ENCODE measurements around the gene RALGAPA1.
A peak's percentile ranks its signal among the peaks of the same experiment; 100 is the strongest.
"Not testable (repeated sequence)": the region's sequence is repeated elsewhere in the genome, so short reads cannot be mapped to it uniquely, and the experiment has no call there.

Gene RALGAPA1

DNA sequence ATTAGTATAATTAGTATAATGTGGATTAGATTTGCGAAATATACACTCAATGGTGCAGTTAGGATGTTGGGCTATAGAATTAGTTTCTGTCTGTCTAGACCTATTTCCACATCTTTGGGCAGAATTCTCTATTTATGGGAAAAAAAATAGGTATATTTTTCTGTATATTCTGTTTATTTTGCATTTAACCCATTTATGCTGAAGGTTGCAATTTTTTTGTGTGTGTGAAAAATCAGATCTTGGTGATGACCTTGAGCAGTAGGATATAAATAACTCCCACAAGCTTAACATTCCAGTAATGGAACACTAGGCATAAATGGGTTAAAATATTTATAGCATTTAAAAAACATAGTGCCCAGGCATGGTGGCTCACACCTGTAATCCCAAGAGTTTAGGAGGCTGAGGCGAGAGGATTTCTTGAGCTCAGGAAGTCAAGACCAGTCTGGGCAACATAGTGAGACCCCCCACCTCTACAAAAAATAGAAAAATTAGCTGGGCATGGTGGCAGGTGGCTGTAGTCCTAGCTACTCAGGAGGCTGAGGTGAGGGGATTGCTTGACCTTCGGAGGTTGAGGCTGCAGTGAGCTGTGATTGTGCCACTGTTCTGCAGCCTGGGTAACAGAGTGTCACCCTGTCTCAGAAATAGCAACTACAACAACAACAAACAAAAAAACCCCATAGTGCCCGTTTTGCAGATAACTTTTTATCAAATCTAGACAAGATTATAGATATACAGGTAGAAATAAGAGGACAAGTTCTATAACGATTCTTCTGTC, 26.3 kb upstream of the RALGAPA1 start:
- peaks cover 26% of the 10 kb centered on the region for H3K36me3 ChIP-seq (ENCODE audit: control insufficient read depth, low read depth, low read length)
- no peaks in the 10 kb centered on the region for H3K27me3 ChIP-seq (ENCODE audit: control insufficient read depth, insufficient read depth, low read length)
- H3K9me3 ChIP-seq (ENCODE audit: control insufficient read depth, low read depth, low read length) = no peaks in the 10 kb centered on the region
- no peak overlapping the region for H3K9ac ChIP-seq (ENCODE audit: low read length)
- H3K4me1 ChIP-seq (ENCODE audit: control insufficient read depth, low read depth, low read length) = no peaks in the 10 kb centered on the region
- no peak overlapping the region for H3K4me3 ChIP-seq (ENCODE audit: low read length)
- H3K27ac ChIP-seq (ENCODE audit: low read length) = no peak overlapping the region

DNA sequence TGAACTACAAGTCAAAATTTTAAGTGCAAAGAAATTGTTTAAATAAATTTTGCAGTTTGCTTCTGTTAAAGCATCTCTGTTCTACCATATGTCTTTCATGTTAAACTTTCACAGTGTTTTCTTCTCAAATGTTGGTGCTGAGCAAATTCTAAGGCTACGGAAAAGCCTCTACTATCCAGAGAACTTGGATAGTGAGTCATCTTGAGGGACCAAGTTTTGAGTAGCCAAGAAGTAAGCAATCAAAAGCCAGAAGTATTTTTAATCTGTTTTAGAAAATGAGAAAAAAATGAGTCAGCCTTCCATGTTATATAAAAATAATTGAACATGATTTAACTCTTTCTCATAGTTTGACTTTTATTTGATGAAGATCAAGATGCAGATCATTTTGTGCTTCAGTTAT, 20.4 kb upstream of the RALGAPA1 start:
- Histone ChIP-seq H3K36me3 (ENCODE audit: control insufficient read depth, low read depth, low read length) (peaks cover 15% of the 10 kb centered on the region), H3K4me3 (ENCODE audit: low read length) (no peak overlapping the region), H3K9me3 (ENCODE audit: control insufficient read depth, low read depth, low read length) (no peaks in the 10 kb centered on the region), H3K9ac (ENCODE audit: low read length) (no peak overlapping the region), H3K27ac (ENCODE audit: low read length) (no peak overlapping the region), H3K4me1 (ENCODE audit: control insufficient read depth, low read depth, low read length) (peaks cover 6% of the 10 kb centered on the region), H3K27me3 (ENCODE audit: control insufficient read depth, insufficient read depth, low read length) (no peaks in the 10 kb centered on the region)

DNA sequence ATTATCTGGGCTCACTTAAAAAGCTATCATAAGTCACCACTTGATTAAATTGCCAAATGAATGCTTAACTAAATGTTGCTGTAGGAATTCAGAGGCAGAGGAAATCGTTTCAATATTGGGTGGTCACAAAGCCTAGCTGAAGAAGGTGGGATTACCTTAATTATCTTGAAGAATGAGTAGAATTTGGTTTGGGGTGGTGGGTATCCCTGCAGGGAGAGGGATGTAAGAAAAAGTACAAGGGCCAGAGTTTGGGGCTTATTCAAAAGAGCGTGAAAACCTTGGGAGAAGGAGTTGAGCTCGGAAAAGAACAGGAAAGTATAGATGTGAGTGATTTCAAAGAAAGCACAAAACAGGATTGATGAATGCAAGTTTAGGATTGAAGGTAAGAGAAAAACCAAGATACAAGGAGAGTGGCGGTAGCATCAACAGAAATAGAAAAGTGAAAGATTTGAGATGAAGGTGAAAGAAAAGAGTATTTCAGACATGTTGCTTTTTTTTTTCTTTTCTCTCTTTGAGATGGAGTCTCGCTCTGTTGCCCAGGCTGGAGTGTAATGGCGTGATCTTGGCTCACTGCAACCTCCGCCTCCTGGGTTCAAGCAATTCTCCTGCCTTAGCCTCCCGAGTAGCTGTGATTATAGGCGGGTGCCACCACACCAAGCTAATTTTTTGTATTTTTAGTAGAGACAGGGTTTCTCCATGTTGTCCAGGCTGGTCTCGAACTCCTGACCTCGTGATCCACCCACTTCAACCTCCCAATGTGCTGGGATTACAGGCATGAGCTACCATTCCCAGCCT, 18.8 kb upstream of the RALGAPA1 start:
- Histone ChIP-seq H3K9ac (ENCODE audit: low read length) (peak overlapping the region; percentile 66), H3K9me3 (ENCODE audit: control insufficient read depth, low read depth, low read length) (no peaks in the 10 kb centered on the region), H3K27me3 (ENCODE audit: control insufficient read depth, insufficient read depth, low read length) (no peaks in the 10 kb centered on the region), H3K27ac (ENCODE audit: low read length) (no peak overlapping the region), H3K4me3 (ENCODE audit: low read length) (peak overlapping the region; percentile 85), H3K36me3 (ENCODE audit: control insufficient read depth, low read depth, low read length) (peaks cover under 1% of the 10 kb centered on the region), H3K4me1 (ENCODE audit: control insufficient read depth, low read depth, low read length) (peaks cover 6% of the 10 kb centered on the region)

DNA sequence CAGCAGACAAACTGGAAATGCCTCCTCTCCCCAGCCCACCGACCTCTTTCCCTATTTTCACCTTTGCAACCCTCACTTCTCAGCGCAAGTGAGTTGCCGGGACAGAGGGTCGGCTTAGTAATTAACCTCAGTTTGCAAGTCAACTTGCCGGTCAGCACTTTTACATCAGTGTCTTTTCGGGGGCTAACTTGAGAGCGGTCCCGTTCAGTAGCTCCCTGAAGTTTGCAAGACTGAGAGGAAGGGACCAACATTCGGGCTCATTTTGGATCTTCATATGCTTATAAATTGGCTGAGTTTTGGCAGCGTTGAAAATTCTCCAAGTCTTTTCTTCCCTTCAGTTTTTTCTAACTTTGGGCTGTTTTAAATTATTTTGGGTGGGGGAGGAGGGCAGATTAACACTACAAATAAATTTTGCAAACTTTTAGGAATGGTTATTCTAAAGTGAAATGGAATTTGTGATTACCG, 17.9 kb upstream of the RALGAPA1 start:
- H3K9me3 ChIP-seq (ENCODE audit: control insufficient read depth, low read depth, low read length) = no peaks in the 10 kb centered on the region
- peak overlapping the region; percentile 85 for H3K4me3 ChIP-seq (ENCODE audit: low read length)
- peak overlapping the region; percentile 66 for H3K9ac ChIP-seq (ENCODE audit: low read length)
- peaks cover 6% of the 10 kb centered on the region for H3K4me1 ChIP-seq (ENCODE audit: control insufficient read depth, low read depth, low read length)
- H3K36me3 ChIP-seq (ENCODE audit: control insufficient read depth, low read depth, low read length) = no peaks in the 10 kb centered on the region
- no peaks in the 10 kb centered on the region for H3K27me3 ChIP-seq (ENCODE audit: control insufficient read depth, insufficient read depth, low read length)
- no peak overlapping the region for H3K27ac ChIP-seq (ENCODE audit: low read length)

DNA sequence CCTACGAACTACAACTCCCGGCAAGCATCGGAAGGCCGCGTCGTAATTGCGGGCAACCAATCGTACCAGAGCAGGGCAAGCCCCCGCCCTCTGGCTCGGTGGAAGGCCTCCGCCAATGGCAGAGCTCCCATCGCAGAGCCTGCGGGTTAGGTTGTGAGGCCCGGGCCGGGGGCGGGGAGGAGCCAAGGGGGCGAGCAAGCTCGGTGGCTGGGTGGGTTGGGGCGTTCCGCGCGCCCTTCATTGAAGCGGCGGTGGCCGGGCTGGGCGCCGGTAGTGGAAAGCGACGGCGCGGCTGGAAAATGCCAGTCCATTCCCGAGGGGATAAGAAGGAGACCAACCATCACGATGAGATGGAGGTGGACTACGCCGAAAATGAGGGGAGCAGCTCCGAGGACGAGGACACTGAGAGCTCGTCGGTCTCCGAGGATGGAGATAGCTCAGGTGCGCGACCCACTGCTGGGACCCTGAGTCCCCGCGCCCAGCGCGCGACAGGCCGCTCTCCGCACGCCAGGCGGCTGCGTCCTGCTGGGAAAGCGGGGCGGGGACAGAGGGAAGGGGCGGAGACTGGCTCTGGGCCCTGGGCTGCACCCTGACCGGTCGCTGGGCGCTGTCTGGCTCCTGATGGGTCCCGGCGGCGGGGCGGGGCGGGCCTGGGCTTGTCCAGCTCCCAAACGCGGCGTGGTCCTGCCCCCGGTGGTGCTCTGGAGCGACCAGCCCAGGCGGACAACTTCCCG, 17.3 kb upstream of the RALGAPA1 start, which contains the start of gene BRMS1L:
BRMS1L (plus strand) TSS at position 121 of the 734 bp plus-strand sequence; CDS start at position 300, 179 bp downstream.
- no peak within 1 kb of the TSS for H3K27ac ChIP-seq (ENCODE audit: low read length)
- H3K9me3 ChIP-seq (ENCODE audit: control insufficient read depth, low read depth, low read length) = no peaks in the 10 kb centered on the region
- H3K27me3 ChIP-seq (ENCODE audit: control insufficient read depth, insufficient read depth, low read length) = no peaks in the 10 kb centered on the region
- H3K36me3 ChIP-seq (ENCODE audit: control insufficient read depth, low read depth, low read length) = no peaks in the 10 kb centered on the region
- H3K9ac ChIP-seq (ENCODE audit: low read length) = peak within 1 kb of the TSS; percentile 71
- peaks cover 6% of the 10 kb centered on the region for H3K4me1 ChIP-seq (ENCODE audit: control insufficient read depth, low read depth, low read length)
- H3K4me3 ChIP-seq (ENCODE audit: low read length) = peak within 1 kb of the TSS; percentile 85

DNA sequence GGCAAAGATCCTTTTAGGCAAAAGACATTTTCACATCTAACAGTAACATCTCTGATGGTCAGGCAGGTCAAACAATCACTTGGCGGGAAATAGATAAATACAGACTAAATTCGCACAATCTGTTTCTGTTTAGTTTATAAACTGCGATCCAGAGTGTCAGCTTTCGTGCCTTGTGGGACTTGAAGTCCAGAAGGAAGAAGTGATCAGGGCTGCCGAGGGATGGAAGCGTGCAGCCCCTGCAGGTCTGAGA, 16.8 kb upstream of the RALGAPA1 start:
- peak overlapping the region; percentile 52 for H3K9ac ChIP-seq (ENCODE audit: low read length)
- no peaks in the 10 kb centered on the region for H3K36me3 ChIP-seq (ENCODE audit: control insufficient read depth, low read depth, low read length)
- peak overlapping the region; percentile 85 for H3K4me3 ChIP-seq (ENCODE audit: low read length)
- no peak overlapping the region for H3K27ac ChIP-seq (ENCODE audit: low read length)
- H3K27me3 ChIP-seq (ENCODE audit: control insufficient read depth, insufficient read depth, low read length) = no peaks in the 10 kb centered on the region
- no peaks in the 10 kb centered on the region for H3K9me3 ChIP-seq (ENCODE audit: control insufficient read depth, low read depth, low read length)
- peaks cover 6% of the 10 kb centered on the region for H3K4me1 ChIP-seq (ENCODE audit: control insufficient read depth, low read depth, low read length)

DNA sequence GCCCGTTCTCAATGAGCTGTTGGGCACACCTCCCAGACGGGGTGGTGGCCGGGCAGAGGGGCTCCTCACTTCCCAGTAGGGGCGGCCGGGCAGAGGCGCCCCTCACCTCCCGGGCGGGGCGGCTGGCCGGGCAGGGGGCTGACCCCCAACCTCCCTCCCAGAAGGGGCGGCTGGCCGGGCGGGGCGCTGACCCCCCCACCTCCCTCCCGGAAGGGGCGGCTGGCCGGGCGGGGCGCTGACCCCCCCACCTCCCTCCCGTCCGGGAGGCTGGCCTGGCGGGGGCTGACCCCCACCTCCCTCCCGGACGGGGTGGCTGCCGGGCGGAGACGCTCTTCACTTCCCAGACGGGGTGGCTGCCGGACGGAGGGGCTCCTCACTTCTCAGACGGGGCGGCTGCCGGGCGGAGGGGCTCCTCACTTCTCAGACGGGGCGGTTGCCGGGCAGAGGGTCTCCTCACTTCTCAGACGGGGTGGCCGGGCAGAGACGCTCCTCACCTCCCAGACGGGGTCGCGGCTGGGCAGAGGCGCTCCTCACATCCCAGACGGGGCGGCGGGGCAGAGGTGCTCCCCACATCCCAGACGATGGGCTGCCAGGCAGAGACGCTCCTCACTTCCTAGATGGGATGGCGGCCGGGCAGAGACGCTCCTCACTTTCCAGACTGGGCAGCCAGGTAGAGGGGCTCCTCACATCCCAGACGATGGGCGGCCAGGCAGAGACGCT, 15.5 kb upstream of the RALGAPA1 start:
- not testable (repeated sequence) for H3K4me1 ChIP-seq (ENCODE audit: control insufficient read depth, low read depth, low read length); H3K4me3 ChIP-seq (ENCODE audit: low read length); H3K9ac ChIP-seq (ENCODE audit: low read length); H3K36me3 ChIP-seq (ENCODE audit: control insufficient read depth, low read depth, low read length); H3K27ac ChIP-seq (ENCODE audit: low read length); H3K27me3 ChIP-seq (ENCODE audit: control insufficient read depth, insufficient read depth, low read length); H3K9me3 ChIP-seq (ENCODE audit: control insufficient read depth, low read depth, low read length)

DNA sequence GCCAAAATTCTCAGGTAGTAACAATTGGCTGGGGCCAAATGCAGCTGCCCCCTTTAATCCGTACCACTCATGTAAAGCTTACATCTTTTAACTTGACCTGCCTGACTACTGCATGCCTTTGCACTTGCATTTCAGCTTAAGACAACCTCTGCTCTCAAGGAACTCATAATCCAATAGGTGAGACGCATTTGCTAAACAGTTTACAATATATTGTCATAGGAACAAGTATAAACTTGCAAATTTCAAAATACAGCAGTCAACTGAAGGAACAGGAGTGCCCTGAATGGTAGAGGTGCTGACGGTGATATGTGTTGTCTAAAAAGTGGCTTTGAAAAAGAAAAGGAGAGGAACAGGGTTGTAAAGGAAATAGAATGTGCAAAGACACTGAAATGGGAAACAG, 13.4 kb upstream of the RALGAPA1 start:
- no peak overlapping the region for H3K9ac ChIP-seq (ENCODE audit: low read length)
- H3K27me3 ChIP-seq (ENCODE audit: control insufficient read depth, insufficient read depth, low read length) = no peaks in the 10 kb centered on the region
- H3K36me3 ChIP-seq (ENCODE audit: control insufficient read depth, low read depth, low read length) = no peaks in the 10 kb centered on the region
- no peaks in the 10 kb centered on the region for H3K9me3 ChIP-seq (ENCODE audit: control insufficient read depth, low read depth, low read length)
- H3K4me3 ChIP-seq (ENCODE audit: low read length) = no peak overlapping the region
- no peak overlapping the region for H3K27ac ChIP-seq (ENCODE audit: low read length)
- H3K4me1 ChIP-seq (ENCODE audit: control insufficient read depth, low read depth, low read length) = peaks cover 2% of the 10 kb centered on the region

DNA sequence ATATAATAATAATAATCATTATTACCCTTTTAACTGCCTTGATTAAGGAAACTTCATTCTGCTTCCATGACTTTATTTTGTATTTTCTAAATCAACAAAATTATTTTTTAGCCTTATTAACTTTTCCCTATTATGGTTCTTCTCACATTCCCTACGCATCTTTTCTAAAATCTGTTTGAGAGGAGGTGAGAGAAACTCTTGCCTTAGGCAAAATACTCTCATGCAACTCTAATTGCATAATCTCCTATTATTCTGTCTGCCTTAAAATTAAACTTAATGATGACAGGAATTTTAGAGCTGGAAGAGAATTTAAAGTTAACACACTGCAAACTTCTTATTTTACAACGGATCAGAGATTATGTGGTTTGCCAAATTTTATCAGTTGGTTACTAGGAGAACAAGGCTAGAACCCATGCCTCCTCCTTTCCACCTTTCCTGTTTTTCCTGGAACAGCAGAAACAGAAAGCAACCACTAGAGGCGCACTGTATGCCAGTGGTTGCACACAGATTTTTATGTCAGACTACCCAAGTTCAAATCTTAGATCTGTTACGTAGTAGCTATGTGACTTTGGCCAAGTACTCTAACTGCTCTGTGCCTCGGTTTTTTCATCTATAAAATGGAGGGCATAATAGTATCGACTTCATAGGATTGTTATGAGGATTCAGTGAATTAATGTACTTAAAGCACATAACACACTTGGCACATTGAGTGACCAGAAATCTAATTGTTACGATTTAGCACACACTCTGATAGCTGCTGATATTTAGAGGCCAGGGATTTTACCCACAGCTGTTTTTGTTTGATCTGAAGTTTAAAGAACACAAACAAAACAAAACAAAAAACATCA, 12.7 kb upstream of the RALGAPA1 start:
- H3K27me3 ChIP-seq (ENCODE audit: control insufficient read depth, insufficient read depth, low read length) = no peaks in the 10 kb centered on the region
- H3K4me3 ChIP-seq (ENCODE audit: low read length) = no peak overlapping the region
- H3K36me3 ChIP-seq (ENCODE audit: control insufficient read depth, low read depth, low read length) = no peaks in the 10 kb centered on the region
- H3K9me3 ChIP-seq (ENCODE audit: control insufficient read depth, low read depth, low read length) = no peaks in the 10 kb centered on the region
- no peaks in the 10 kb centered on the region for H3K4me1 ChIP-seq (ENCODE audit: control insufficient read depth, low read depth, low read length)
- H3K27ac ChIP-seq (ENCODE audit: low read length) = no peak overlapping the region
- H3K9ac ChIP-seq (ENCODE audit: low read length) = no peak overlapping the region

DNA sequence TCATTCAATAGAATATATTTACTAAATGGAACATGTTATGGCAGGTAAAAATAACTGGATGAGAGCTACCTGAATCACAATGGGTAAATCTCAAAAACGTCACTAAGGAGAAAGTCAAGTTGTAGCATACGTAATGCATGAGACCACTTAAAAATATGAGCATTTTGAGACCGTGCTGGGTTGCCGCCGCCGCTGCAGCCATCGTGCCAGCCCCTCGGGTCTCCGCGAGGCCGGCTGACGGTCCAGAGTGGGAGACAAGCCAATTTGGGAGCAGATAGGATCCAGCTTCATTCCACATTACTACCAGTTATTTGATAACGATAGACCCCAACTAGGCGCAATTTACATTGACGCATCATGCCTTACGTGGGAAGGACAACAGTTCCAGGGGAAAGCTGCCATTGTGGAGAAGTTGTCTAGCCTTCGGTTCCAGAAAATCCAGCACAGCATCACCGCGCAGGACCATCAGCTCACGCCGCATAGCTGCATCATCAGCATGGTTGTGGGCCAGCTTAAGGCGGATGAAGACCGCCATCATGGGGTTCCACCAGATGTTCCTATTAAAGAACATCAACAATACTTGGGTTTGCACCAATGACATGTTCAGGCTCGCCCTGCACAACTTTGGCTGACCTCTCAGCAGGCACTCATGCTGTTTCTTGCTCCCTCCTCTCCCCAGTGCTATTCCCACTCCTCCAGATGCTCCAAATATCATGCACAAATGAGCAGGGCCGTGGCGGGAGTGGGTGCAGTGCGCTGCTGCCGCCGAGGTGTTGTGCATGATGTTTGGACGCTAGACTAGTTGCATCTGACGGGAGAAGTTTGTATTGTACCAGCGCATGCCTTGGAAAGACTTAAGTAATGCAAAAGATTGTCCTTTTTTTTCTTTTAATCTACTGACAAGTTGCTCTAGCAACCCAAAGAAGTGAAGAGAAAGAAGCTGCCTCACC, 10.8 kb upstream of the RALGAPA1 start:
- no peaks in the 10 kb centered on the region for H3K4me1 ChIP-seq (ENCODE audit: control insufficient read depth, low read depth, low read length)
- H3K27me3 ChIP-seq (ENCODE audit: control insufficient read depth, insufficient read depth, low read length) = no peaks in the 10 kb centered on the region
- H3K9ac ChIP-seq (ENCODE audit: low read length) = no peak overlapping the region
- H3K27ac ChIP-seq (ENCODE audit: low read length) = no peak overlapping the region
- H3K36me3 ChIP-seq (ENCODE audit: control insufficient read depth, low read depth, low read length) = no peaks in the 10 kb centered on the region
- no peaks in the 10 kb centered on the region for H3K9me3 ChIP-seq (ENCODE audit: control insufficient read depth, low read depth, low read length)
- H3K4me3 ChIP-seq (ENCODE audit: low read length) = no peak overlapping the region
